WTC11 (cell line): ENCODE measurements around the gene GLO1.

Source experiments
- ELF4 ChIP-seq: sonication (generic); formaldehyde crosslinking; IDR thresholded peaks from 2 replicates; pipeline ENCODE4 v1.8.1; 2022; ENCODE audit warnings: low read depth, mild to moderate bottlenecking, moderate library complexity, missing genetic modification reagents
- FOXK1 ChIP-seq: sonication (generic); formaldehyde crosslinking; IDR thresholded peaks from 2 replicates; pipeline ENCODE4 v1.8.0; 2022; ENCODE audit warnings: mild to moderate bottlenecking, moderate library complexity, missing genetic modification reagents
- JUN ChIP-seq: sonication (generic); formaldehyde crosslinking; IDR thresholded peaks from 2 replicates; pipeline ENCODE4 v1.8.0; 2023; ENCODE audit warnings: mild to moderate bottlenecking, missing genetic modification reagents
- NR3C1 ChIP-seq: sonication (generic); formaldehyde crosslinking; conservative IDR thresholded peaks from 2 replicates; pipeline ENCODE4 v1.8.1; 2023; ENCODE audit warnings: low read depth, mild to moderate bottlenecking, missing genetic modification reagents
- TCF7 ChIP-seq: sonication (generic); formaldehyde crosslinking; IDR thresholded peaks from 2 replicates; pipeline ENCODE4 v1.8.0; 2022; ENCODE audit warnings: mild to moderate bottlenecking, low read depth, missing genetic modification reagents, moderate library complexity
- TEAD4 ChIP-seq: sonication (generic); formaldehyde crosslinking; IDR thresholded peaks from 2 replicates; pipeline ENCODE4 v1.8.0; 2022; ENCODE audit warnings: mild to moderate bottlenecking, missing genetic modification reagents
- ZBTB21 ChIP-seq: sonication (generic); formaldehyde crosslinking; IDR thresholded peaks from 2 replicates; pipeline ENCODE4 v1.8.1; 2023; ENCODE audit warnings: mild to moderate bottlenecking, missing genetic modification reagents, borderline replicate concordance
- ZNF121 ChIP-seq: sonication (generic); formaldehyde crosslinking; IDR thresholded peaks from 2 replicates; pipeline ENCODE4 v1.8.0; 2023; ENCODE audit warnings: missing genetic modification reagents
- TF ChIP-seq, protein P1 (sequence below): fragments of 200-600 bp; IDR thresholded peaks from 2 replicates; pipeline ENCODE4 v1.8.0; 2022; ENCODE audit warnings: antibody characterized with exemption
- TF ChIP-seq, protein P2 (sequence below): sonication (generic); formaldehyde crosslinking; IDR thresholded peaks from 2 replicates; pipeline ENCODE4 v1.8.0; 2022; ENCODE audit warnings: mild to moderate bottlenecking, missing genetic modification reagents

DNA sequence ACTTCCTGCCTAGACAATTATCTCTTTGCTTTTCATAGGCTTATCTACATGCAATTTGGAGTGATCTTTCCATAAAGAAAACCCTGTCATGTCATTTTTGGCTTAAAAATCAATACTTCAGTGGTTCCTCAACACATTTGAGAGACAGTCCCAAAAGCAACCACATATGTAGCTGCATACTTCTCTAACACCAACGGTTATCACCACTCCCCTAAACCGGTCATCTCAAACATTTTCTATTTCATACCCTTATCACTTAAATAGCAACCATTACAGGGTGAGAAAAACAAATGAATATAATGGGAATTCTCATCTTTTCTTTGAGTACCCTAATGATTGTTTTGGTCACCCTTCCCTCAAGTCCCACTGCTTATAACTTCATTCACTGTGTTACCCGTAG lies 5.1 kb downstream of the GLO1 start:
- TF ChIP-seq ZNF121 (CRISPR knock-in tag), result no peak
- TF ChIP-seq, protein P1, sequence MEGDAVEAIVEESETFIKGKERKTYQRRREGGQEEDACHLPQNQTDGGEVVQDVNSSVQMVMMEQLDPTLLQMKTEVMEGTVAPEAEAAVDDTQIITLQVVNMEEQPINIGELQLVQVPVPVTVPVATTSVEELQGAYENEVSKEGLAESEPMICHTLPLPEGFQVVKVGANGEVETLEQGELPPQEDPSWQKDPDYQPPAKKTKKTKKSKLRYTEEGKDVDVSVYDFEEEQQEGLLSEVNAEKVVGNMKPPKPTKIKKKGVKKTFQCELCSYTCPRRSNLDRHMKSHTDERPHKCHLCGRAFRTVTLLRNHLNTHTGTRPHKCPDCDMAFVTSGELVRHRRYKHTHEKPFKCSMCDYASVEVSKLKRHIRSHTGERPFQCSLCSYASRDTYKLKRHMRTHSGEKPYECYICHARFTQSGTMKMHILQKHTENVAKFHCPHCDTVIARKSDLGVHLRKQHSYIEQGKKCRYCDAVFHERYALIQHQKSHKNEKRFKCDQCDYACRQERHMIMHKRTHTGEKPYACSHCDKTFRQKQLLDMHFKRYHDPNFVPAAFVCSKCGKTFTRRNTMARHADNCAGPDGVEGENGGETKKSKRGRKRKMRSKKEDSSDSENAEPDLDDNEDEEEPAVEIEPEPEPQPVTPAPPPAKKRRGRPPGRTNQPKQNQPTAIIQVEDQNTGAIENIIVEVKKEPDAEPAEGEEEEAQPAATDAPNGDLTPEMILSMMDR, result no peak
- no peak for TF ChIP-seq NR3C1
- no peak for TF ChIP-seq TEAD4 (CRISPR knock-in tag)
- TF ChIP-seq, protein P2, sequence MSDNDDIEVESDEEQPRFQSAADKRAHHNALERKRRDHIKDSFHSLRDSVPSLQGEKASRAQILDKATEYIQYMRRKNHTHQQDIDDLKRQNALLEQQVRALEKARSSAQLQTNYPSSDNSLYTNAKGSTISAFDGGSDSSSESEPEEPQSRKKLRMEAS (CRISPR knock-in tag), result no peak
- TF ChIP-seq TCF7, result no peak
- no peak for TF ChIP-seq FOXK1 (CRISPR knock-in tag)
- no peak for TF ChIP-seq ZBTB21 (CRISPR knock-in tag)
- no peak for TF ChIP-seq ELF4
- no peak for TF ChIP-seq JUN
